PC-3 (cell line): ENCODE data around the gene TMEM150A. TPM values are rescaled to one million over a fixed set of nuclear protein-coding genes. Genes with fewer than 3 reads are reported as not detected.
"Not testable (repeated sequence)": the region's sequence is repeated elsewhere in the genome, so short reads cannot be mapped to it uniquely, and the experiment has no call there.

Experiments
- ATAC-seq: fragments of 200-7000 bp; cut with Tn5 transposase; 2 replicates; pipeline ENCODE4 v1.9.1; 2020; ENCODE audit warnings: mild to moderate bottlenecking, moderate library complexity
- BruUV-seq: library from RNA; stranded (reverse); fragments of 400-500 nt; replicated peaks from 2 replicates; lab custom pipeline; 2021; lab: Mats Ljungman, UMichigan
- CTCF ChIA-PET: fragments of 300-600 bp; sonication (Branson Sonifier 250); formaldehyde crosslinking; loops from one replicate; lab custom pipeline; 2022; ENCODE audit warnings: antibody characterized with exemption; lab: Charles Lee
- POLR2A ChIA-PET: fragments of 300-600 bp; sonication (Branson Sonifier 250); formaldehyde crosslinking; loops from one replicate; lab custom pipeline; 2022; ENCODE audit warnings: antibody characterized with exemption; ENCODE audit not compliant: unreplicated experiment; lab: Charles Lee
- DNase-seq: peaks from one replicate; pipeline ENCODE4 v3.0.0-alpha.2; 2015
- H2AFZ ChIP-seq: fragments of 300-600 bp; sonication (generic); 2 replicates; pipeline ENCODE4 v1.6.0; 2016; ENCODE audit warnings: antibody characterized with exemption, low read length
- H3F3A ChIP-seq: fragments of 300-600 bp; sonication (generic); one replicate; pipeline ENCODE4 v1.6.0; 2017; ENCODE audit warnings: antibody characterized with exemption, low read length, control low read depth, mild to moderate bottlenecking; ENCODE audit not compliant: unreplicated experiment
- H3K27ac ChIP-seq: fragments of 300-600 bp; sonication (generic); 2 replicates; pipeline ENCODE4 v1.5.1; 2016; ENCODE audit warnings: mild to moderate bottlenecking, low read length
- H3K27me3 ChIP-seq: fragments of 300-600 bp; sonication (generic); 2 replicates; pipeline ENCODE4 v1.6.1; 2016; ENCODE audit warnings: low read length, mixed read lengths
- H3K36me3 ChIP-seq: fragments of 300-600 bp; sonication (generic); 2 replicates; pipeline ENCODE4 v1.6.1; 2016; ENCODE audit warnings: low read depth, mixed run types, low read length, mixed read lengths
- H3K4me1 ChIP-seq: fragments of 300-600 bp; sonication (generic); 2 replicates; pipeline ENCODE4 v1.5.1; 2016; ENCODE audit warnings: low read length; ENCODE audit not compliant: insufficient read depth
- H3K4me2 ChIP-seq: fragments of 300-600 bp; sonication (generic); 2 replicates; pipeline ENCODE4 v1.6.0; 2016; ENCODE audit warnings: low read length
- H3K4me3 ChIP-seq: fragments of 300-600 bp; sonication (generic); 2 replicates; pipeline ENCODE4 v1.5.1; 2016; ENCODE audit warnings: mild to moderate bottlenecking, low read length, mixed read lengths
- H3K79me2 ChIP-seq: fragments of 300-600 bp; sonication (generic); 2 replicates; pipeline ENCODE4 v1.6.1; 2017; ENCODE audit warnings: low read length, mixed read lengths
- H3K9ac ChIP-seq: fragments of 300-600 bp; sonication (generic); 2 replicates; pipeline ENCODE4 v1.6.0; 2016; ENCODE audit warnings: mild to moderate bottlenecking, low read length
- H3K9me2 ChIP-seq: fragments of 300-600 bp; sonication (generic); replicated peaks from 2 replicates; pipeline ENCODE4 v1.6.1; 2016; ENCODE audit warnings: mixed run types, low read length, mixed read lengths
- H3K9me3 ChIP-seq: fragments of 300-600 bp; sonication (generic); 2 replicates; pipeline ENCODE4 v1.6.1; 2016; ENCODE audit warnings: low read length, mixed read lengths
- H4K20me1 ChIP-seq: fragments of 300-600 bp; sonication (generic); 2 replicates; pipeline ENCODE4 v1.6.1; 2016; ENCODE audit warnings: low read length, mixed read lengths
- CTCF ChIP-seq: fragments of 300-600 bp; sonication (generic); conservative IDR thresholded peaks from 2 replicates; pipeline ENCODE4 v1.5.1; 2017; ENCODE audit warnings: antibody characterized with exemption, low read depth, mild to moderate bottlenecking, low read length
- EZH2 ChIP-seq: fragments of 300-600 bp; sonication (generic); IDR thresholded peaks from one replicate; pipeline ENCODE4 v1.6.1; 2017; ENCODE audit warnings: antibody characterized with exemption, mild to moderate bottlenecking, low read length; ENCODE audit not compliant: unreplicated experiment
- EZH2phosphoT487 ChIP-seq: fragments of 300-600 bp; sonication (generic); IDR thresholded peaks from 2 replicates; pipeline ENCODE4 v1.6.1; 2018; ENCODE audit warnings: mild to moderate bottlenecking, antibody characterized with exemption, low read length, borderline replicate concordance
- intact Hi-C: fragments of 100-400 bp; cut with micrococcal nuclease; formaldehyde crosslinking; loops from 2 replicates; pipeline ENCODE4 v1.9.0; 2023
- total RNA-seq: library from RNA; depleted of rRNA; stranded (reverse); fragments of >200 nt; gene quantifications from 2 replicates; pipeline ENCODE4 v1.2.3, GENCODE V29; 2014

TMEM150A gene
- total RNA-seq, 1 experiment from 2014 or later: 4.9 TPM

DNA sequence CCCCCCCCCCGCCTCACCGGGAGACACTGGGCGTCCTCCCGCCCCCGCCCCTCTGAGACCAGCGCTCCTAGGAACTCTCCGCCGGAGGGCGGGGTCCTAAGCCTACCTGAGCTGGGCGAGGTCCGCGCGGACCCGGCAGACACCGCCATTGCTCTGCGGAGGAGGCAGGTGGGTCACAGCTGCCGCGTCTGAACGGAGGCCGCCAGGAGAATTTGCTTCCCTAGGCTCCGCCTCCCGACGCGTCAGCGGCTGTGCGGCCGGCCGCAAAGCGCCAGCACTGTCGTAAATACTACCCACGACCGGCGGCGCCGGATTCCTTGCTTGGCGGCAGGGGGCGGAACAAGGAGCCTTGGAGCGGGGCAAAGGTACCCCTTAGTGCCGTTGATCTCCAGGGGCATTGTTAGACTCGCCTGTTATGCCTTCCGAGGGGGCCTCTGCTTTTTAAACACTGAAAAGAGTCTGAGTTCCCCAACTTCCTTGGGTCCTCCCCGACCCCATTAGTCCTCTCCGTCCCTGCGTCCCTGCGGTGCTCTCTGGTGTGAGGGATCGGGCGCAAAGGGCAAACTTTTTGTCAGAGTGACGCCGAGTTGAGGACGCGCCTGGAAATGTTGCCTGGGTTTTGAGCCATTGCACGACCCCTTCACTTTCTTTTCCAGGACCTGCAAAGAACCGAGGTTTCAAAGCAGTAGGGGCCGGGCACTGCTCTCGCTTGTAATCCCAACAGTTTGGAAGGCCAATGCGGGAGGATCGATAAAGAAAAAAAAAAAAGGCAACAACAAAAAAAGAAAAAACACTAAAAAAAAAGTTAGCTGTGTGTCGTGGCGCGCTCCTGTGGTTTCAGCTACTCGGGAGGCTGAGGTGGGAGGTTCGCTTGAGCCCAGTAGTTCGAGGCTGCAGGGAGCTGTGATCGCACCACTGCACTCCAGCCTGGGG is 41.0 kb downstream of the TMEM150A start, which contains the start of gene GGCX:
Gene GGCX, minus strand, starts transcription at position 214 of the 933 bp plus-strand sequence. Its CDS starts 65 bp downstream, at position 149.
- H3K27me3 ChIP-seq: no peaks in the 10 kb centered on the region
- POLR2A ChIA-PET: interaction anchor here (0.6 to 0.8 kb wide), 2 partner anchors 57 to 591 kb away, joined by 3 read pairs; no protein-coding TSS in a partner anchor
- H3K36me3 ChIP-seq: peaks cover 10% of the 10 kb centered on the region; the same call in 1 of the 2 replicates
- CTCF ChIA-PET: interaction anchor here (0.6 to 1.1 kb wide), 2 partner anchors 10 to 76 kb away, joined by 3 to 8 read pairs; no protein-coding TSS in a partner anchor
- peak within 1 kb of the TSS; percentile 94 for H2AFZ ChIP-seq
- ATAC-seq (peak; percentile 95), DNase-seq (peak; percentile 96)
- peak within 1 kb of the TSS; percentile 88 for H3K4me3 ChIP-seq
- H3K79me2 ChIP-seq: peaks cover 35% of the 10 kb centered on the region
- peaks cover 10% of the 10 kb centered on the region for H3K4me1 ChIP-seq
- no peaks in the 10 kb centered on the region for H3F3A ChIP-seq
- intact Hi-C loops: loop anchor here (1.0 to 2.0 kb wide), 2 partner anchors 16 to 41 kb away; partner anchors contain the start of genes TMEM150A and VAMP8
- H3K9me3 ChIP-seq: no peaks in the 10 kb centered on the region
- TF ChIP-seq EZH2 (no peak), EZH2phosphoT487 (no peak), CTCF (no peak)
- TSS peak; percentile 98 for BruUV-seq
- H3K4me2 ChIP-seq: peak within 1 kb of the TSS; percentile 92
- no peaks in the 10 kb centered on the region for H4K20me1 ChIP-seq
- H3K9me2 ChIP-seq: no peaks in the 10 kb centered on the region
- H3K9ac ChIP-seq: peak within 1 kb of the TSS; percentile 84
- H3K27ac ChIP-seq: peak within 1 kb of the TSS; percentile 43

GRCh38 chr2:85560812-85561279 is 41.7 kb downstream of the TMEM150A start:
- no peaks in the 10 kb centered on the region for H4K20me1 ChIP-seq
- intact Hi-C loops: loop anchor here (1.0 to 2.0 kb wide), 2 partner anchors 16 to 42 kb away; partner anchors contain the start of genes TMEM150A and VAMP8
- BruUV-seq: TSS peak; percentile 61

GRCh38 chr2:85560403-85560726 is 42.1 kb downstream of the TMEM150A start:
- H3K9ac ChIP-seq: peak overlapping the region; percentile 84
- intact Hi-C loops: loop anchor here (2.0 kb wide), 1 partner anchor 42 kb away; the partner anchor contains the start of gene TMEM150A
- not testable (repeated sequence) for H3K27ac ChIP-seq, ATAC-seq, H3F3A ChIP-seq, H2AFZ ChIP-seq, H3K9me2 ChIP-seq, H4K20me1 ChIP-seq, BruUV-seq, H3K9me3 ChIP-seq, DNase-seq, H3K27me3 ChIP-seq
- ChIA-PET CTCF (interaction anchor here (0.7 to 1.1 kb wide), 2 partner anchors 8 to 250 kb away, joined by 3 read pairs; no protein-coding TSS in a partner anchor), POLR2A (interaction anchor here (0.6 kb wide), 1 partner anchor 167 kb away, joined by 3 read pairs; no protein-coding TSS in a partner anchor)
- peaks cover 10% of the 10 kb centered on the region for H3K4me1 ChIP-seq
- H3K79me2 ChIP-seq: peaks cover 35% of the 10 kb centered on the region
- H3K4me2 ChIP-seq: peak overlapping the region; percentile 92
- H3K4me3 ChIP-seq: peak overlapping the region; percentile 88
- H3K36me3 ChIP-seq: peaks cover 13% of the 10 kb centered on the region; the same call in 1 of the 2 replicates

More at GRCh38 chr2:85560812-85561279, 41.7 kb downstream of the TMEM150A start:
- peak overlapping the region; percentile 88 for H3K4me3 ChIP-seq
- DNase-seq: no peak
- peak overlapping the region; percentile 84 for H3K9ac ChIP-seq
- H3K9me3 ChIP-seq: no peaks in the 10 kb centered on the region
- ChIA-PET CTCF (interaction anchor here (0.6 to 1.1 kb wide), 2 partner anchors 9 to 77 kb away, joined by 3 to 8 read pairs; no protein-coding TSS in a partner anchor), POLR2A (interaction anchor here (0.6 to 0.8 kb wide), 2 partner anchors 168 to 591 kb away, joined by 3 read pairs; no protein-coding TSS in a partner anchor)
- no peaks in the 10 kb centered on the region for H3K9me2 ChIP-seq
- H3F3A ChIP-seq: no peaks in the 10 kb centered on the region
- no peak overlapping the region for H3K27ac ChIP-seq
- no peaks in the 10 kb centered on the region for H3K27me3 ChIP-seq
- H2AFZ ChIP-seq: peak overlapping the region; percentile 94; the same call in 1 of the 2 replicates
- H3K4me2 ChIP-seq: peak overlapping the region; percentile 92
- ATAC-seq: peak; percentile 5
- peaks cover 10% of the 10 kb centered on the region for H3K4me1 ChIP-seq
- no peak for TF ChIP-seq EZH2phosphoT487
- H3K36me3 ChIP-seq: peaks cover 12% of the 10 kb centered on the region; the same call in 1 of the 2 replicates
- H3K79me2 ChIP-seq: peaks cover 35% of the 10 kb centered on the region
